Stimulated activated CD4-positive, alpha-beta T cell treated with anti-CD3 and anti-CD28 coated beads, TNF-alpha, amount 100 ng/mL, for 24 hours (primary cell): ENCODE data around the gene CELF4.

Experiments used
- DNase-seq, 3 experiments: peaks; one replicate each; pipeline ENCODE4 v3.0.0-alpha.2; 2020; ENCODE audit warnings: low read depth in 3 of 3

The CELF4 gene

DNA sequence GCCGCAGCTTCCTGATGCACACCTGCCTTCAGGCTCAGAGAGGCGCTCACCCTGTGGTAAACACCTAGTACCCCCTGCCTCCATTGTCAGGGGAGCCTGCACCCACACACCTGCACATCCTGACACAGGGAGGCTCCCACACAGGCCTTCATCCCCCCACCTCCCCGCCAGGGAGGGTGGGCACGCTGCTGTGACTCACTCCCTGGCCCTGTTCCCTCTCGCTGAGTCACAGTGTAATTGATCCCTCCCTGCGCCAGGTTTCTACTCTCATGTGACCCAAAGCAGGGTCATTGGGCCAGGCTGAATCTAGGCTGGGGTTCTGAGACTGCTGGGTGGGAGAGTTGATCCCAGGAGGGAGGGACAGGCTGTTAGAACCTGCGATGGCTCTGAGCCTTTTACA lies 8.5 kb upstream of the CELF4 start:
- no peak for DNase-seq

GRCh38 chr18:37572736-37573135 lies 7.1 kb upstream of the CELF4 start:
- no peak for DNase-seq

GRCh38 chr18:37571266-37571665 lies 5.7 kb upstream of the CELF4 start:
- DNase-seq: no peak

- no peak for DNase-seq
Observed at GRCh38 chr18:37570336-37570930, 4.8 kb upstream of the CELF4 start.

DNA sequence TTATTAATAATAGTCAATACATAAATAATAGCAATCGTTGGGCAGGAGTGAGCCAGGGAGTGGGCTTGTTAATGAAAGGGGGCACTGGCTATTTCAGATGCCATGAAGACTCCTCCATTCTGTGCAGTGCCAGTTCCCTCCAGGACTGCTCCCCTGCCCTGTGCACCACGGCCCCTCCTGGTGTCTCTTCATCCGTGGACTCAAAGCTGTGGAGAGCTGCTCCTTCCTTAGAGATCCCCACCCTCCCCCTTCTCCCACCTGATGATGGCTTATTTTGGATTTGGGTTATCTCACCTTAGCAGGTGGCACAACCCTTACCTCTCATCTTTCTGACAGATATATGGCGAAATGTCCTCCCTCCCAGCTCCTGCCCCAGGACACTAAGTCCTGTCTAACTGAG lies 3.1 kb upstream of the CELF4 start:
- DNase-seq: no peak

DNA sequence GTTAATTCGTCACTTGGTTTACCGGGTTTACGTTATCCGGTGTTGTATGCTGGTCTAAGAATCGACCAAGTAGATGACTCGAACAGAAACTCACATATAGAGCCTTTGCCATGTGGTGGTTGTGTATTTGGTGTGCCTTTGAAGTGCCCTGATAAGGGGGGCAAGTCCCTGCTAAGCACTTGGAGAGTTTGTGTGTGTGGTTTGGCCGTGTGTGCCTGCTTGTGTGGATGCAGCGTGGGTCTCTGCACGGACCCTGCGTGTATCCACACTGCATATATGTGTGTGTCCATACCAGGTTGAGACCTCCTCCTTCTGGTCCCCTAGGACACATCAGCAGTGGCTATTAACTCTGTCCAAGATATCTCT lies 2.4 kb upstream of the CELF4 start:
- no peak for DNase-seq

DNA sequence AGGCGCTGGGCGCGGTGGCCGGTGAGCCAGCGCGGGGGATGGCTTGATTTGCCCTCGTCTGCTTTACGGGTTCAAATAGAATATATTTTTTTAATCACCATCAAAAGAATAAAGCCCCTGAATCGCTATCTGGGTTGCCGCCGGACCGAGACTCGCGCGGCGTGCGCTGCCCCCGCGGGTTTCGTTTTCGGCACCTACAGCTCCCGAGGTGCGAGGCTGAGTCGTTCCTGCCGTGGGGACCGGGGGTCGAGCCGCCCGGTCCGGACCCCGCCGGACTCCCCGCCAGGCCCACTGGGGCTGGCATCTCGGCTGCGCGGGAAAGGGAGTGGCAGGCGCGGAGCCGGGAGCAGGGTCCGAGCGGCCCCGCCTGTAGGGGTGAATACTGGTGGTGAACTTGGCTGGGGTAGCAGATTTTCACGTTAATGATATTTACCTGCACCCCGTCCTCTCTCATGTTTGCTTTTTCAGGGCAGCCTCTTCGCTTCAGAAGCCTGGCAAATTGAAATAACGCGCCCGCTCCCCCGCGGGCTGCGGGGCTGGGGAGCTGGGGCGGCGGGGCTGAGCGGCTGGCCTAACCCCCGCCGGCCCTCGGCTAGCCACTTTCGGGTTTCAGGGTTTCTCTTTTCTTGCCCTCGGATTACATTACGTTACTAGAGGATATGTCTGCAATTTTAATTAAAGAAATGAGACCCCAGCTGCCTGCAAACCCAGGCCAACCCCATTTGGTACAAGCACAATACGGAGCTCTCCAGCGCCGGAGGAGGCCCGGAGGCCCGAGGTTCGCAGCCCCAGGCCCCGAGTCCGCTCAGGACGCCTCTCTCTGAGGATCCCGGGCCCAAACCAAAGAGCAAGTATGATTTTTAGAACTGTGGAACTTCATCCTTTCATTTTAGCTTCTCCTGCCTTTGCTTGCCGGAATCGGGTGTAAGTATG lies 1.7 kb upstream of the CELF4 start:
- DNase-seq: no peak

DNA sequence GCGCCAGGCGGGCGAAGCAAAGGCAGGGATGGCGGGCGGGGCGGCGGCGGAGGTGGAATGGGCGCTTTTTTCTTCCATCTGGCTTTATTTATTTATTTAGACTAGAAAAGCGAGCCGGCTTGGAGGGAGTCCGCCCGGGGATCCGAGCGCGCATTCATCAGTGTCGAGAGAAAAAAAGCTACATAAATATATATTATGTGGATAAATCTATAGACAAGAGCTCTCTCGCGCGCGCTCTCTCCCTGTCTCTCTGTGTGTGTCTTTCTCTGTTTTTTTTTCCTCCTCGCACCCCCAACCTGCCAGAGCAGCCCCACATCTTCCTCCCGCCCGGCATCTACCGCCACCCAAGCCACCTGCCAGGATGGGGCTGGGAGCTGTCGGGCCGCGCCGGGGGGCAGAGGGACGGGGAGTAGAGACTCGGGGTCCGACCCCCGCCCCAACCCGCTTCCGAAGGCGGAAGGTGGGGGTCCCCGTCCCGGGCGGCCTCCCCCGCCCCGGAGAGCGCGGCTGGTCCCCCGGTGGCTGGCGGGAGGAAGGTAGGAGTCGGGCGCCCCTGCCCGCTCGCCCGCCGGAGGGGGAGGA lies 972 bp upstream of the CELF4 start:
- no peak for DNase-seq

DNA sequence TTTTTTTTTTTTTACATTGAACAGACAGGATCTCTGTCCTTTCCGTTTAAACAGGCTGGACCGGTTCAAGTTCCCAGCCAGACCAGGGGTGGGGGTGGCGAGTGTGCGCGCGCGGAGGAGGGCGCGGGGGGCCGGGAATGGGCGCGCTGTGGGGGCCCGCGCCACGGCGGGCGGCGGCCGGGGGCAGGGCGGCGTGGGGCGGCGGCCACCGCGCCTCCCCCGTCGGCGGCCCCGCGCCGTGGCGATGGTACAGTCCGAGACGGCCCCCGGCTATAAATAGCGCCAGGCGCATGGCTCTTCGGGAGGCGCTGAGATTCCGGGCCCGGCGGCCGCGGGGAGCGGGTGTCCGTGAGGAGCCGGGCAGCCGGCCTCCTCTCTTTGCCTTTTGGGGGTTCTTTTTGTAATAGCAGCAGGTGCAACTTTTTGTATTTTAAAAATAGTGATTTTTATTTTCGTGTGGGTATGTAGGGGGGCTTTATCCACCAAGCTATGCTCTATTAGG lies 430 bp upstream of the CELF4 start:
- no peak for DNase-seq

DNA sequence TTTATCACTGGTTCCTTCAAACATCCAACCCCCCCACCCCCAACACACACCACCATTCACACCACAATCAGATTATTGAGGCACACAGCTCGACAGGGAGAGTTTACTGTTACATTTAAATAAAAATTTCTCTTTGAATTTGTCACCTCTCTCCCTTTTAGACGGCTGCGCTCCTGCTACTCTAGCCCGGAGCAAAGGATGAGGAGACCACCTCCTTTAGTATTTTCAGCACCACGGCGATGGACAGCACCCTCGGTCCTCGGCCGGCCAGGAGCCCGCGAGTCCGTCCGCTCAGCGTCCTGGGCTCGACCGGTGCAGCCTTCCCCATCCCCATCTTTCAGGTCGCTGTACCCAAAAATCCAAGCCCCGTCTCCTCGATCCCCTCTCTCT lies 892 bp downstream of the CELF4 start:
- DNase-seq: no peak

GRCh38 chr18:37563931-37564392 lies 1.6 kb downstream of the CELF4 start:
- DNase-seq: no peak

DNA sequence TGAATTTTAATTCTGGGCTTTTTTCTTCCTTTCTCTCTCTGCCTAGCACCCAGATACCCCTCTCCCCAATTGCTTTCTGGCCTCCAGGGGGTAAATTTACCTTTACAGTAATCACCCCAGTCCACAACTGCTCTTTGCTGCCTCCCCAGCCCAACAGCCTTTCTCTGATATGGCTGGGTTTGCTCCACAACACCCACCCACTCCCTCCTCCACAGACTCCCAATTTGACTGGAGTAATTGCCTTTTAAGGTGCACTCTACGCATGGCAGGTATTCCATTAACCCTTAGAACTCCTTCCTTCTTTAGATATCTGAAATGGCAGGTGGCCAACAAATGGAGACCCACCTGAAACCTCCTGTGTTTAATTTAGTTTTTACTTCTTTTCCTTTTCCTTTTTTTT lies 3.6 kb downstream of the CELF4 start:
- DNase-seq: no peak

GRCh38 chr18:37560003-37560402 lies 5.6 kb downstream of the CELF4 start:
- no peak for DNase-seq

- no peak for DNase-seq
Observed at GRCh38 chr18:37559194-37559593, 6.4 kb downstream of the CELF4 start.

DNA sequence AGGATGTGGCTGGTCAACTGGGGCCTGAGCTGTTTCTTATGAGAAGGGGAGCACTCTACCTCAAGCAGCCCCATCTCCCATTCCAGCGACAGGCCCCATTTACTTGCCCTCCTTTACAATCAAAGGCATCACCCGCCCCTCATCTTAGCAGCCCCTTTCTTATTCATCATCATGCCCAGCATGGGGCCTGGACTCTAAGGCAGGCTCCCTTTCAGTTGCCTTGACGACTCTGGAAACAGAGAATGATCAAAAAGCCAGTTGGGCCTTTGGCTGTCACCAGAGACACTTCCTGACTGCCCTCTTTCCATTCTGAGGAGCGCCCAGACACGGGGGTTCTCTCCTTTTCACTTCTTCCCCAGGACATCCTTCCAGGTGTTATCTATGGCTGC lies 11.2 kb downstream of the CELF4 start:
- no peak for DNase-seq

DNA sequence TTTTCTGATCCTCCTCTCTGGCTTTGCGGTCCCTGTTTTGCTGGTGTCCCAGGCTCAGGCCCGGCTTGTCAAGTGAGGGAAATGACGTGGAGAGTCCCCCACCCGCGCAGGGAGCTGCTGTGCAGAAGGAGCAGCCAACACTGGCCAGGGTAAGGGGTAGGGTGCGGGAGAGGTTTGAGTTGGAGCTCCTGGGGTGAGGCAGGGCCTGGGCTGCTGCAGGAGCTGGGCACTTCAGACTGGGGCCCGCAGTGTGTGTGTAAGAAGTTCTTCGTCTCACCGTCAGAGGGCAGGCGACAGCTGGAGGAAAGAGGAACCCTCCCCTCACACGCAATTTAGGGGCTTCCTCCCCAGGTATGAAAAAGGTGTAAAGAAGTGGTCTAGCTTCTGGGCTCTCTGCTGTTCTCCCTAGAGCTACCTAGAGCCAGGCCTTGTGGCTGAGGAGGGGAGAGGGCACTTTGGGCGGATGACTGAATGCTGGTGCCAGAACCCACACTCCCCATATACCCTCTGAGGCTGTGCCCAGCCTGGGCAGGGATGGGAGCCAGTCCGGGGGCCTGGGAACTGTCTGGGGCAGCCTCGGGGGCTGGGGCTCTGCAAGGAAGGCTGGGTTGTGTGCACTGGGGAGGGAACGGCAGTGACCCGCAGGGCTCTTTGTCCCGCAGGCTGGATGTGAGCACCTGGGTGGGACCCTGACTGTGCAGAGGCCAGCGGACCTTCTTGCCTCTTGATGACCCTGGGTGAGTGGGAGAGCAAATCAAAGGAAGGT lies 11.8 kb downstream of the CELF4 start:
- DNase-seq: no peak

DNA sequence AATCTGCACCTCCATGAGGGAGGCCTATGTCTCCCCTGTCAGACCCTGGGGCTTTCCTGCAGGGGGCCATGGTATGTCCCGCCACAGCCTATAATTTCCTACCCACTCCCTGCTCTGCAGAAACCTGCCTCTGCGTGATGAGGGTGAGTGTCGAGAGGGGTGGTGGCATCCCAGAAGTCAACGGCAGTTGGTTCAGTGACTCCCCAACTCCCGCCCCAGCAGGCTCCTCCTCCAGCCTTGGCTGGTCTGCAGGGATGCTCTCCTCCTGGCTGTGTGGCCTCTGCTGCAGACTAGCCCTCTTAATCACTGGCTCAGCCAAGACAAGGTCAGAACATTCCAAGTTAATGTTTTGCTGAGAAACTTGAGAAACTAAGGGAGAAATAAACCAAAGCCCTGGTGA lies 13.3 kb downstream of the CELF4 start:
- DNase-seq: no peak

GRCh38 chr18:37551846-37552245 lies 13.8 kb downstream of the CELF4 start:
- DNase-seq: no peak

DNA sequence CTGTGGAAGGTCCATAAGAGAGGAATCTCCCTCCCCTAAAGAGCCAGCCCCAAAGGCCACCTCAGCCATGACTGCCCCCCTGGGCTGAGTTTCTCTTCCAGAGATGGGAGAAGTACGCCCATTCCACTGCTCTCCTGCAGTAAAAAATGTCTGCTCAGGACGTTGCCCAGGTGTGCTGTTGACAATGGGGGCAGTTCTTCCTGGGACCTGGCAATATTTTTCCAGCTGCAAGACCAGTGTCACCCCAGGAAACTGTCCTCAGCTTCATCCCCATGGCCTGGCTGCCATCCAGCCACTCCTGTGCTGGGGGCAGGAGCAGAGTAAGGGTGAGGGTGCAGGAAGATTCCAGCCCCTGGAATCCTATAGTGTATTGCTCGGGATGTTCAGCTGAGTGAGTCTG lies 14.3 kb downstream of the CELF4 start:
- no peak for DNase-seq

GRCh38 chr18:37550118-37550875 lies 15.3 kb downstream of the CELF4 start:
- DNase-seq: no peak

DNA sequence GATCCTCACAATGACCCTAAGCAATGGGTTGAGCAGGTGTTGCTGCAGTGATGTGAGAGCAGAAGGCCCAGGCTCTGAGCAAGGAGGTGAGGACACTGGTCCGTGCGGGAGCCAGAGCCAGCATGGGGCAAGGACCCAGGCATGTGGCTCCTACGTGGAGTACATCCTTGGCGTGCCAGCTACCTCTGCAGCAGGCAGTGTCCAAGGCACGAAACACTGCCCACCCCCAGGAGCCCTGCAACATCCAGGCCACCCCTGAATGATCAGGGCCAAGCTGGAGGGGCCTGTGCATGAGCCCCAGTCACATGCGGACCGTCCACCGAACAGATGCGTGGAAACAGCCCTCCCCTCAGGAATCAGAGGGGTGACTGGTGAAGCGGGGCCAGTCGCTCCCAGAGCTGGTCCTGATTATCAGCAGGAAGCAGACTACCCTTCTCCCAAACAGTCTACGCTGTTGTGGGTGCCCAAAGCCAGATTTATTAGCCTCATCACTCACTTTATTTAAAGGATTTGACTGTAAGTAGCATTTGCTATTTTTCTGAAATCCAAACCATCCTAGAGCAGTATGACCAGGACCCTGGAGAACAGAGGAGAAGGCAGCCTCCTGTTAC lies 16.8 kb downstream of the CELF4 start:
- DNase-seq: no peak
